NCI-H748 (cell line): ENCODE results near the gene ACOD1.
A peak's percentile ranks its signal among the peaks of the same experiment; 100 is the strongest.

Experiments
- DNase-seq: peaks from one replicate; lab custom pipeline; 2025; ENCODE audit not compliant: unreplicated experiment; lab: John Stamatoyannopoulos, UW

Gene ACOD1

GRCh38 chr13:76983676-76984075 is 35.4 kb downstream of the ACOD1 start:
- no peak for DNase-seq

GRCh38 chr13:76991432-76991795 is 43.1 kb downstream of the ACOD1 start:
- peak; percentile 22 for DNase-seq

- peak; percentile 94 for DNase-seq
Measured at GRCh38 chr13:76991796-76992547, 43.7 kb downstream of the ACOD1 start, which contains the start of gene CLN5. Gene CLN5, plus strand, starts transcription at chr13:76992081. Its CDS starts 18 bp downstream, at chr13:76992099.

GRCh38 chr13:76992548-76993001 is 44.3 kb downstream of the ACOD1 start:
- DNase-seq = peak; percentile 43

- DNase-seq = no peak
Measured at GRCh38 chr13:76993021-76993420, 44.7 kb downstream of the ACOD1 start.

- no peak for DNase-seq
Measured at GRCh38 chr13:76993473-76993872, 45.2 kb downstream of the ACOD1 start.

GRCh38 chr13:76994281-76994680 is 46.0 kb downstream of the ACOD1 start:
- no peak for DNase-seq

- DNase-seq = no peak
Measured at GRCh38 chr13:77000475-77000874, 52.2 kb downstream of the ACOD1 start.

GRCh38 chr13:77001540-77001939 is 53.2 kb downstream of the ACOD1 start:
- DNase-seq = no peak

- DNase-seq = no peak
Measured at GRCh38 chr13:77001963-77002587, 53.8 kb downstream of the ACOD1 start.

- DNase-seq = peak; percentile 33
Measured at GRCh38 chr13:77002590-77003190, 54.4 kb downstream of the ACOD1 start.
